Mononuclear cell (primary cell): Measurements from ENCODE around the gene SLC38A10. TPM values are rescaled to one million over a fixed set of nuclear protein-coding genes. Genes with fewer than 3 reads are reported as not detected.
A peak's percentile ranks its signal among the peaks of the same experiment; 100 is the strongest.

Experiments used
- H3K27me3 ChIP-seq: 2 replicates; pipeline ENCODE4 v1.6.0; 2011; ENCODE audit warnings: low read length, control low read depth; ENCODE audit not compliant: insufficient read depth
- H3K4me1 ChIP-seq: 2 replicates; pipeline ENCODE4 v1.5.1; 2011; ENCODE audit warnings: mild to moderate bottlenecking, low read length, control low read depth; ENCODE audit not compliant: insufficient read depth
- H3K4me3 ChIP-seq: 2 replicates; pipeline ENCODE4 v1.5.1; 2011; ENCODE audit warnings: mild to moderate bottlenecking, low read length, moderate library complexity
- H3K9me3 ChIP-seq: 2 replicates; pipeline ENCODE4 v1.5.1; 2011; ENCODE audit warnings: low read depth, mild to moderate bottlenecking, control low read depth, low read length
- total RNA-seq: library from RNA; depleted of rRNA; stranded (reverse); fragments of >200 nt; gene quantifications from one replicate; pipeline ENCODE4 v1.2.3, GENCODE V29; 2012

SLC38A10 gene
- total RNA-seq, 1 donor = 30.9 TPM

DNA sequence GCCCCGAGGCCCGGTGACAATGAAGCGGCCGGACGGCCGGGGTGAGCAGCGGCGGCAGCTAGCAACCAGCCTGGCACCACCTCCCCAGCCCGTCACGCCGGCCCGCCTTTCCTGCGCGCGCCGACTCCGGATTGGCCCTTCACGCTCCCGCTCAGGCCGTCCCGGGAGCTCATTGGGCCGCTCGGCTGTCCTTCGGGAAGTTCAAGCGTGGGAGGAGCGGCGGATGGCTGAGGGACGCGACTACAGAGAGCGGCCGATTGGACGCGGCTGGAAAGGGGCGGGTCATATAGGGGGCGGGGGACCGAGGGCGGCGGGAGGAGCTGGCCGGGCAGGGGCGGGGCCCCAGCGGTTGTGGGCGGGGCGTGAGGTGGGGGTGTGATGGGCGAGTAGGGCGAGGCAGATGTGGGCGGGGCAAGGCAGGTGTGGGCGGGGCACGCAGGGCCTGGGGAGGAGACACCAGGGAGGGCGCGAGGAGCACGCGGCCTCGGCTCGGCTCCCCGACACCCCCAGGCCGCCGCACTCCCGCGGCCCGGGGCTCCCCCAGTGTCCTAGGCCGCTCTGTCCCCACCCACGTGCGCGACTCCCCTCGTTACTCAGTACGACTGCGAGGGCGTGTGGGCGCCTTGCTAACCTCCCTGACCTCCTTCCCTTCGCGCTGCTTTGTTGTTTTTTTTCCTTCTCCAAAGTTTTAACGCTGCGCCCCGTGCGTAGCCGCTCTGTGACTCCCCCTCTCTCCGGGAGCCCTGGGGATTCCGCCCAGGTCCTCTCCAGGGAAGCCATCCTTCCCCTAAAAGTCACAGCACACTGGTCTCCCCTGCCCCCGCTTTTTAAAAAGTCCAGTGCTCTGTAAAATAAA lies 72.0 kb downstream of the SLC38A10 start, which contains the start of gene CEP131:
TSS of gene CEP131 (minus strand) at position 60 of the 856 bp plus-strand sequence. CDS start 2,909 bp downstream, outside the sequence.
- Histone ChIP-seq H3K9me3 (no peaks in the 10 kb centered on the region), H3K4me1 (peaks cover 29% of the 10 kb centered on the region), H3K4me3 (peak within 1 kb of the TSS; percentile 52), H3K27me3 (no peaks in the 10 kb centered on the region)

DNA sequence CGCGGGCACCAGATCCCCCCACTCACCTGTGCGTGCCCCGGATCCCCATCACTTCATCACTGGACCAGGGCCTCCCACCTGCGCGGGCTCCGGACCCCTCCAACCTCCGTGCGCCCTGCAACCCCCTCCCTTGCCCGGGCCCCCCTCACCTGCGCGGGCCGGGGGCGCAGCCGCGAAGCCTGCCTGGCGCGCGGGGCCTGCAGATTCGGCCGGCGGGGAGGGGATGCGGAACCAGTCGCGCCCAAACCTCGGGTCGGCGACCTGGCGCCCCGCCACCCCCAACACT lies 72.5 kb downstream of the SLC38A10 start:
- no peaks in the 10 kb centered on the region for H3K9me3 ChIP-seq
- no peaks in the 10 kb centered on the region for H3K27me3 ChIP-seq
- peak overlapping the region; percentile 52 for H3K4me3 ChIP-seq
- H3K4me1 ChIP-seq = peaks cover 24% of the 10 kb centered on the region

DNA sequence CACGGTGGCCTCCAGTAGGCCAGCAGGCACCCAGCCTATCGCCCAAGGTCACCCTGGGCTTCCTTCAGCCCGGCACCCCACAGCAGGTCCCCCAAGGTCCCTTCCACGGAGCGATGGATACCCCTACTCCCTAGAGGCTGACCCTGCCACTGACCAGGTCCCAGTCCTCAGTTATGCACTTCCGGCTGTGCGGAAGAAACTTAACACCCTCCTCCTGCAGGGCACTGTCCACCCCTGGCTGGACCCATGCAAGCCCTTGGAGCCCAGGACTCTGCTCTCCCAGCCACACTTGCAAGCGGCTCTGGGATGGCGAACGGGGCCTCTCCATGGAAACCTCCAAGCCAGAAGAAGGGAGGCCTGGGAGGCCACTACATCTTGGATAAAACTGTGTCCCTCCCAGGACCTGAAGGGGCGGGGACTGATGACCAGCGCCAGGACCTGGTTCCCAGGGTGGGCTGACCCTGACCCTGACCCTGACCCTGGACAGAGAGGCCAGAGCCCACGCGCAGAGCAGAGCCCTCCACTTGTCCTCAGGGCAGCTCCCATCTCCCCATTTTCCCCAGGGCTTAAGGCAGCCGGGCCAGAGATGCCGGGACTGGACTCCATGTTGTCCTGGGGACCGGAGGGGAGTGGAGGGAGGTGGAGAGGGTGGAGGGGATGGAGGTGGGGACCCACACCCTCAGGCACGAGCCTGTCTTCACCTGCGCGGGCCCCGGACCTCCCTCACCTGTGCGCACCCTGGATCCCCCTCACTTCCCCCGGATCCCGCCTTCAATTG lies 73.1 kb downstream of the SLC38A10 start:
- Histone ChIP-seq H3K27me3 (no peaks in the 10 kb centered on the region), H3K4me1 (peaks cover 23% of the 10 kb centered on the region), H3K9me3 (no peaks in the 10 kb centered on the region), H3K4me3 (peak overlapping the region; percentile 52)

DNA sequence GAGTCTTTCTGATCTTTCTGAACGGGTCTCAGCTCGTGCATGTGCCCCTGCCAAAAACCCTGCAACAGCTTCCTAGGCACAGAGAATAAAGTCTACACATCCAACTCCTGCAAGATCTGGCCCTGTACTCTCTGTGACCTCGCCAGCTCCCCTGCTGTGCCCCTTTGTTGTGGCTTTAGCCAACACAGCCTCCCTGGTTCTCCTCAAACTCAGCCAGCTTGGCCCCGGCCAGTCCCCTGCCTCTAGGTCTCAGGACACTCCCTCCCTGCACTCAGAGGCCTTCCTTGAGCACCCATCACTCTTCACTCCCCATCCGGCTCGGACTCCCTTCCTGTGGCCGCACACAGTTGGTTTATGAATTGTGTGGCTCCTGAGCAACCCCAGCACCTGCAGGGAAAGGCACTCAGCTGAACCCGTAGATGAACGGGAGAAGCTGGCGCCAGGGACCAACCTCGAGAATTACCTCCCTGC lies 73.7 kb downstream of the SLC38A10 start:
- H3K4me3 ChIP-seq = no peak overlapping the region

DNA sequence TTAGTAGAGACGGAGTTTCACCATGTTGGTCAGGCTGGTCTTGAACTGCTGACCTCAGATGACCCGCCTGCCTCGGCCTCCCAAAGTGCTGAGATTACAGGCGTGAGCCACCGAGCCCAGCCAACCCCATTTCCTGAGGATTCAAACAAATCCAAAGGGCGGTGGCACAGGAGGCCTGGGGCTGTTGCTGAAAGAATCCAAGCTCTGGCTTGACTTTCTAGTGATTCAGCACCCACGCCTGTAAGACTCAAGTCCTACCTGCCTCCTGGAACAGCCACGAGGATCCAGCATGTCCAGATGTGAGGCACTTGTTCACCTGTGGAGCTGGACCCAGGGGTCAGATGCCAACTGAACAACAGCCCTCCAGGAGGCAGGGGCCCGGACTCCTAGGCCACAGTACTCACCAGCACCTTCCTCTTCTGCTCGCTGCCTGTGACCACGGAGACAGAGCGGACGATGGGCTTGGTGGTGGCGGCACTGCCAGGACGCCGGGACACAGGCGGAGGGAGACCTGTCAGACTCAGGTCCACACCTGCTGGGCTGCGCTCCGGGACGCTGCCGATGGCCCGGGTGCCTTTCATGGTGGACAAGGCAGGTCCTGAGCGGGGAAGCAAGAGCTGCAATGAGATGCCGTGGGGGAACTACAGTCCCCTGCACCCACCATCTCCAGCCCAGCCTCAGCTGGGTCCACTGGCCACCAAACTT lies 75.5 kb downstream of the SLC38A10 start:
- Histone ChIP-seq H3K27me3 (no peaks in the 10 kb centered on the region), H3K4me1 (peaks cover 23% of the 10 kb centered on the region), H3K9me3 (no peaks in the 10 kb centered on the region), H3K4me3 (no peak overlapping the region)

More for the DNA sequence above, 73.7 kb downstream of the SLC38A10 start:
- H3K9me3 ChIP-seq = no peaks in the 10 kb centered on the region
- peaks cover 23% of the 10 kb centered on the region for H3K4me1 ChIP-seq
- H3K27me3 ChIP-seq = no peaks in the 10 kb centered on the region

DNA sequence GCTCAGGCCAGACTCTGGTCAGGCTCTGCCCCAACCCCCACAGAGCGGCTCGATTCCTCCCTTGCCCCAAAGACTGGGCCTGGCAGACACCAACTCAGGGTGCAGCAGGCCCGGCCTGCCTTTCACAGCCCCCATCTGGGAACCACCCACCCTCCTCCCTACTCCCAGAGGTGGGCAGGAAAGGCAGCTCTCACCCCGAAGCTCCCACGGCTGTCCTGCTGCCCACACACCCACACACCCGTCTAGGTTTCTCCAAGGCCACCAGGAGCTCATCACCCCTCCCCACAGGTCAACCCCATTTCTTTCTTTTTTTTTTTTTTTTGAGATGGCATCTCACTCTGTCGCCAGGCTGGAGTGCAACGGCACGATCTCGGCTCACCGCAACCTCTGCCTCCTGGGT lies 76.1 kb downstream of the SLC38A10 start:
- Histone ChIP-seq H3K9me3 (no peaks in the 10 kb centered on the region), H3K27me3 (no peaks in the 10 kb centered on the region), H3K4me3 (no peak overlapping the region), H3K4me1 (peaks cover 22% of the 10 kb centered on the region)

DNA sequence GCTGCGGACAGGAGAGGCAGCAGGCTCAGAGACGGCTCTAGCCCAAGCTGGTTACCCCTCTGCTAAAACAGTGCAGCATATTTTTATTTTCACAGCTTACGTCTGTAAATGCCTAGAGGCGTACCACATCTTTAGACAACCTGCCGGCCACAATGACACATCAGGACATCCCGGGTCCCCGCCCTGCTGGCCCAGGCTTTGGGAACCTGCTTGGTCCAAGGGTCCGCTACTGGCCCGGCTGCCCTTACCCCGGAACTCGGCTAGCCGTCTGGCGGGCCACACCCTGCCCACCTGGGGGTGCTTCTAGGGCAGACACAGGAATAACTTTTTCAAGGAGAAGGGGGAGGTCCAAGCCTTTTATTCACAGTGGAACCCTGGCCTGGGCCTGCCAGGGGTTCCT lies 76.6 kb downstream of the SLC38A10 start:
- H3K27me3 ChIP-seq = no peaks in the 10 kb centered on the region
- H3K4me1 ChIP-seq = peaks cover 17% of the 10 kb centered on the region
- H3K9me3 ChIP-seq = no peaks in the 10 kb centered on the region
- H3K4me3 ChIP-seq = no peak overlapping the region

DNA sequence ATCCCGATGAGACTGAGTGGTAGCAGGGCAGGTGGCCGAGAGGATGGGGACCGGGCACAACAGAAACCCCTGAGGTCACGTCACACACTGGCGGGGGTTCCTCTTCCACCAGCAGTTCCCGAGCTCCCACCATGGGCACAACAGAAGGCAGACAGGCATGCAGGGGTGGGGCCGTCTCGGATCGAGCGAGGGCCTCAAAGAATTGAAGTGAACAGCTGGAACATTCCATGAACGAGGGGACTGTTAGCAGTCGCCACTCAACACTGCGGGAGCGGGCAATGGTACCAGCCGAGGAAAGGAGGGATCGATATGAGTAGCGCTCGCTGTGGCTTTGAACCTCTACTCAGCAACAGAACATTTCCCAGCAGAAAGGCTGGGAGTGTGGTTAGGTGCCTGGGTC lies 77.6 kb downstream of the SLC38A10 start:
- Histone ChIP-seq H3K4me3 (no peak overlapping the region), H3K27me3 (no peaks in the 10 kb centered on the region), H3K4me1 (peaks cover 13% of the 10 kb centered on the region), H3K9me3 (no peaks in the 10 kb centered on the region)

DNA sequence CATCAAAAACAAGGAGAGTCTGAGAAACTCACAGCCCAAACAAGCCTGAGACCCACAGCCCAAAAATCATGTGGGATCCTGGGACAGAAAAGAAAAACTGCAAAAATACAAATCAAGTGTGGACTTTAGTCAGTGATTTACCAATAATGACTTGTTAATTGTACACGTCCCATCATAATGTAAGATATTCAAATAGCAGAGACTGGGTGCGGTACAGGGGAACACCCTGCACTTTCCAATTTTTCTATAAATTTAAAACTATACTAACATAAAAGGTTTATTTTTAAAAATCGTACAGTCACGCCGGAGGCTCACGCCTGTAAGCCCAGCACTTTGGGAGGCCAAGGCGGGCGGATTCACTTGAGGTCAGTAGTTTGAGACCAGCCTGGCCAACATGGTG lies 81.1 kb downstream of the SLC38A10 start:
- H3K27me3 ChIP-seq = no peaks in the 10 kb centered on the region
- no peaks in the 10 kb centered on the region for H3K9me3 ChIP-seq
- H3K4me3 ChIP-seq = no peak overlapping the region
- no peaks in the 10 kb centered on the region for H3K4me1 ChIP-seq

DNA sequence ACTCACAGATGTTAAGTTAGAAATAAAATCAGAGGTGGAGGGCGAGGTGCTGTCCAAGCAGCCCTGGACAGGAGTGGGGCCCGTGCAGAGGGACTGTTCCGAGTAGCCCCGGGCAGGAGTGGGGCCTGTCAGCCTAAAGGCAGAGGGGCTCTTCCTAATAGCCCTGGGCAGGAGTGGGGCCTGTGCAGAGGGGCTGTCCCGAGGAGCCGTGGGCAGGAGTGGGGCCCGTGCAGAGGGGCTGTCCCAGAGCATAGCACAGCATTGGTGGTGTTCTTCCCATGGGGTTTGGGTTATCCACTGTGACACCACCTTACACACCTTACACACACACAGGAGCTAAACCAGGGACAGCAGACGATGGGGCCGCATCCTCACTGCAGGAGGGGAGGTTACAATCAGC lies 82.7 kb downstream of the SLC38A10 start:
- no peaks in the 10 kb centered on the region for H3K4me1 ChIP-seq
- no peaks in the 10 kb centered on the region for H3K9me3 ChIP-seq
- no peaks in the 10 kb centered on the region for H3K27me3 ChIP-seq
- H3K4me3 ChIP-seq = no peak overlapping the region

DNA sequence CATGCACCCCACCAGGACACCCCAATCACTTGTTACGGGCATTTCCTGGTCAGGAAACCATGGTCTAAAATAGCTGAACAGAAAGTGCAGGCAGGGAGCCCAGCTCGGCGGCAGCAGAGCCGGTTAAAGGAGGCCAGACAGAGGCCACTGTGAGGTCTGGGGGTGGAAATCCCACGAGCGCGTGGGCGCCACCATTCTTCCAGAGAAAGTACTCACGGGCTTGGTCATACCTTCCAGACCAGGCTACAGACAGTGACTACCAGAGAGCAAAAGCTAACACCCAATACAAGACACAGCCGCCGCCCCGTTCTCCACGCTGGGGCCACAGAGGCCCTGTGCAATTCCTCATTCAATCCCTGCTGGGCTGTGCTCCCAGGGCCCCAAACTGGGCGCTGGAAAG lies 84.2 kb downstream of the SLC38A10 start:
- Histone ChIP-seq H3K9me3 (no peaks in the 10 kb centered on the region), H3K27me3 (no peaks in the 10 kb centered on the region), H3K4me1 (no peaks in the 10 kb centered on the region), H3K4me3 (no peak overlapping the region)

DNA sequence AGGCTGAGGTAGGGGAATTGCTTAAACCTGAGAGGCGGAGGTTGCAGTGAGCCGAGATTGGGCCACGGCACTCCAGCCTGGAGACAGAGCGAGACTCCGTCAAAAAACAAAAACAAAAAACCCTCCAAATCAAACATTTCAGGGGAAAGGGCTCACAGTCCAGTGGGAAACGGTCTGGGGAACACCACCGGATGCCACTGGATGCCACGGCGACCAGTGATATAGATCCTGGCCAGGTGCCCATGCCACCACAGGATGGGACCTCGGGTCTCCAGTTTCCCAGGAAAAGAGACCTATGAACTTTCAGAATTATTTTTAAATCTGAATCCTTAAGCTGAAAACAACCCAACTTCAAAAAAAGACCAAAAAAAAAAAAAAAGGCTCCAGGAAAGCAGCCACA lies 84.6 kb downstream of the SLC38A10 start:
- Histone ChIP-seq H3K9me3 (no peaks in the 10 kb centered on the region), H3K4me3 (no peak overlapping the region), H3K27me3 (no peaks in the 10 kb centered on the region), H3K4me1 (no peaks in the 10 kb centered on the region)

DNA sequence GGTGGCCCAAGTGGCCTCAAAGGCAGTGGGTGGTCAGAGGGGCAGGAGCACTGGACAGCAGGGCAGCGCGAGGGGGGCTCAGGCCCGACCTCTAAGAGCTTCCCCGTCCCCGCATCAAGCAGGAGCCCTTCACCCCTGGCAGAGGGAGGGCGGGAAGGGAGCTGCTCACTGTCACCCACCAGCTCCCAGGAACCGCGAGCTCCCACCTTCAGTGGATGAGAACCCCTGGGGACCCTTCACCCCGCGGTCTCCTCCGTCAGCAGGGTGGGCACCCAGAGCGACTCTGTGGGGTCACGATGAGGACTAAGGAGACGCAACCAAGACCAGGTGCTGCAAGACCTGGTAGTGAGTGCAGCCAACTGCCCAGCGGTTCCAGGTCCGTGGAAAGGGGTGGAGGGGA lies 86.0 kb downstream of the SLC38A10 start:
- no peaks in the 10 kb centered on the region for H3K27me3 ChIP-seq

DNA sequence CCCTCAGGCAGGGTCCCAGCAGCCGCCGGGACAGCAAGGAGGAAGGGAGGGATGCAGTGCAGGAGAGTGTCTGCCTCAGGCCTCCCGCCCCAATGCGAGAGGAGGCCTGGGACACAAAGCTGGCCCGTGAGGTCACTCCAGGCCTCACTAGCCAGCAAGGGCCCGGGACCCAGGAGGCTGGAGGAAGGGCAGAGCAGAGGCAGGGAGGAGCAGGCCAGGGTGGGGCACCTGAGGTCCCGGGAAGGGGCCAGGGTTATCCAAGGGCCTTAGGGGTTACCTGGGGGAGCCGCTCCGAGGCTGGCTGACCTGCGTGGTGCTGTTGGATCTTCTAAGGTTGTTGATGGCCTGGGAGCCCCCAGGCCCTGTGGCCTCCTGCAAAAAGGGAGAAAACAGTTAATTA lies 86.5 kb downstream of the SLC38A10 start:
- Histone ChIP-seq H3K4me3 (no peak overlapping the region), H3K9me3 (no peaks in the 10 kb centered on the region), H3K4me1 (no peaks in the 10 kb centered on the region), H3K27me3 (no peaks in the 10 kb centered on the region)

More for the DNA sequence above, 86.0 kb downstream of the SLC38A10 start:
- H3K4me1 ChIP-seq = no peaks in the 10 kb centered on the region
- H3K4me3 ChIP-seq = no peak overlapping the region
- no peaks in the 10 kb centered on the region for H3K9me3 ChIP-seq
